ENCODE measurements around the gene EXOC3L4. TPM values are rescaled to one million over a fixed set of nuclear protein-coding genes. Genes with fewer than 3 reads are reported as not detected.
A peak's percentile ranks its signal among the peaks of the same experiment; 100 is the strongest.

The EXOC3L4 gene
- total RNA-seq, 1 donor from 2014 or later, result not detected

GRCh38 chr14:103123634-103124500 lies 29.3 kb downstream of the EXOC3L4 start:
- ChIA-PET POLR2A (interaction anchor here (0.6 kb wide), 1 partner anchor 119 kb away, joined by 3 read pairs; no protein-coding TSS in a partner anchor), CTCF (no interaction called here)
- H3K27me3 Mint-ChIP-seq, result peaks cover 24% of the 10 kb centered on the region
- intact Hi-C loops (cut with micrococcal nuclease), result loop anchor here (2.0 kb wide), 1 partner anchor 19 kb away; no protein-coding TSS in a partner anchor
- no peak for DNase-seq
- H3K36me3 Mint-ChIP-seq (ENCODE audit: low read depth), result no peaks in the 10 kb centered on the region
- no peak for ATAC-seq (ENCODE audit: low read depth)
- no peaks in the 10 kb centered on the region for H3K9me3 Mint-ChIP-seq
- peaks cover 14% of the 10 kb centered on the region for H3K4me1 Mint-ChIP-seq
- TF ChIP-seq, protein P1, sequence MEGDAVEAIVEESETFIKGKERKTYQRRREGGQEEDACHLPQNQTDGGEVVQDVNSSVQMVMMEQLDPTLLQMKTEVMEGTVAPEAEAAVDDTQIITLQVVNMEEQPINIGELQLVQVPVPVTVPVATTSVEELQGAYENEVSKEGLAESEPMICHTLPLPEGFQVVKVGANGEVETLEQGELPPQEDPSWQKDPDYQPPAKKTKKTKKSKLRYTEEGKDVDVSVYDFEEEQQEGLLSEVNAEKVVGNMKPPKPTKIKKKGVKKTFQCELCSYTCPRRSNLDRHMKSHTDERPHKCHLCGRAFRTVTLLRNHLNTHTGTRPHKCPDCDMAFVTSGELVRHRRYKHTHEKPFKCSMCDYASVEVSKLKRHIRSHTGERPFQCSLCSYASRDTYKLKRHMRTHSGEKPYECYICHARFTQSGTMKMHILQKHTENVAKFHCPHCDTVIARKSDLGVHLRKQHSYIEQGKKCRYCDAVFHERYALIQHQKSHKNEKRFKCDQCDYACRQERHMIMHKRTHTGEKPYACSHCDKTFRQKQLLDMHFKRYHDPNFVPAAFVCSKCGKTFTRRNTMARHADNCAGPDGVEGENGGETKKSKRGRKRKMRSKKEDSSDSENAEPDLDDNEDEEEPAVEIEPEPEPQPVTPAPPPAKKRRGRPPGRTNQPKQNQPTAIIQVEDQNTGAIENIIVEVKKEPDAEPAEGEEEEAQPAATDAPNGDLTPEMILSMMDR (IDR thresholded peaks at IDR 0.05), result no peak
- H3K4me3 Mint-ChIP-seq, result peak overlapping the region; percentile 38
- no peak overlapping the region for H3K27ac Mint-ChIP-seq

DNA sequence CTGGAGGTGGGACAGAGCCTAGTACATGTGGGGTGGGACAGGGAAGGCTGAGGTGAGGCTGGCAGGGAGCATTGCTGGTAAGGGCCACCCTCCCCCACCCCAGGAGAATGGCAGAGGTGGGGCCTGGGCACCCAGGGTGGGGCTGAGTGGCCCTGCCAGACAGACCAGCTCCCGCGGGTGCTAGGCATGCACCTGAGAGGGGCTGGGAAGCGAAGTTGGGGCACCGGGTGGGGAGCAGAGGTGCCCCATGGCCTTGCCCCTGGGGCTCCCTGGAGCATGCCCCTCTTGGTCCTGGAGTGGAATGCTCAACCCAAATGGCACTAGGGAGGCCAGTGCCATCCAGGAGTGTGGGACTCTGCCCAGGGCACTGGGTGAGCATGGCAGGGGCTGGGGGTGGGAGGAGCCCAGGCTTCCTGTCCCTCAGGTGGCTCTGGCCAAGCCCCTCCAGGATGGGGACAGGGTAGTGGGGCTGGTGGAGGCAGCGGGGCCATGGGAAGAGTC lies 30.0 kb downstream of the EXOC3L4 start:
- CTCF ChIA-PET, result no interaction called here
- H3K4me3 Mint-ChIP-seq, result no peak overlapping the region
- no peaks in the 10 kb centered on the region for H3K36me3 Mint-ChIP-seq (ENCODE audit: low read depth)
- H3K9me3 Mint-ChIP-seq, result no peaks in the 10 kb centered on the region
- POLR2A ChIA-PET, result no interaction called here
- ATAC-seq (ENCODE audit: low read depth), result no peak
- H3K4me1 Mint-ChIP-seq, result peaks cover 14% of the 10 kb centered on the region
- intact Hi-C loops (cut with micrococcal nuclease), result no loop called here
- no peak for DNase-seq
- H3K27ac Mint-ChIP-seq, result no peak overlapping the region
- TF ChIP-seq, protein P1 (IDR thresholded peaks at IDR 0.05), result no peak
- peaks cover 24% of the 10 kb centered on the region for H3K27me3 Mint-ChIP-seq

DNA sequence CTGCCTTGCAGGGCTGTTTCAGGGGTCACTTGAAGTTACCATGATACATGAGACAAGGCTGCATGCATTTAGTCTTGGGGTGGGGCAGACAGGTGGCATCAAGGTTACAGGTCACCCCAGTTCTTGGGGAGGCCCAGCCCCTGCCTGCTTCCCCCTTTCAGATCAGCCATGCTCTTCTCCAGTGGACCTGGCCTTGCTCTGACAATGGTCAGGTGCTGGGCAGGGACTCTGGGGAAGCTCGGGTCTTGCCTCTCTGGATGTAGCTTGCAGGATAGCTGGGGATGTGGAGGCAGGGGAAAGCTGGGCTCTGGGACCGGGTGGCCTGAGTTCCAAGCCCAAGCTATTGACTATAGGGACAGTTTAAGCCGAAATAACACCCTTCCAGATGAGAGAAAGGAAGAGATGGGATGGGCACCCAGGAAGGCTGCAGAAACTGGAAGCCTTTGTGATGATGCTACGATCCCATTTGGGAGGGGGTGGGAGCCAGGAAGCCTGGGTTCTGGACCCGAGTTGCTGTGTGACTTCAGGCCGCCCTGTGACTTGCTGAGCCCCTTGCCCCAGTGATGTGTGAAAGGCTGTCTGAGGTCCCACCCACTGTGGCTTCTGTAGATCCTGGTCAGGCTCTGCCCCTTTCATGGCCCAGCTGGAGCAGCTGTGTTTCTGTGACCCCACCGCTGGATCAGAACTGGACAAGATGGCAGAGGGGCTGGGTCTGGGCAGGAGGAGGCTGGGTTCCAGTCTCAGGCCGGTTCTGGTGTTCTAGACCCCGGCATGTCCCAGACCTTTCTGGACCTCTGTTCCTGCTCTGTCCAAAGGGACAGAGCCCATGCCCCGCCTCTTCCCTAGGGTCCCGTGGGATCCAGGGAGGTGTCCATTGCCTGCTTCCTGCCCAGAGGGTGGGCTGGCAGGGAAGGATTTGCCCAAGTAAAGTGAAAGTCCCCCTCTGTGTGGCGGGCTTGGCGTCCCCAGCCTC lies 30.9 kb downstream of the EXOC3L4 start:
- Mint-ChIP-seq H3K27me3 (peaks cover 25% of the 10 kb centered on the region), H3K4me1 (peaks cover 14% of the 10 kb centered on the region), H3K4me3 (no peak overlapping the region), H3K27ac (no peak overlapping the region), H3K36me3 (ENCODE audit: low read depth) (no peaks in the 10 kb centered on the region), H3K9me3 (no peaks in the 10 kb centered on the region)
- ATAC-seq (ENCODE audit: low read depth), result no peak
- ChIA-PET CTCF (no interaction called here), POLR2A (no interaction called here)
- intact Hi-C loops (cut with micrococcal nuclease), result no loop called here
- TF ChIP-seq, protein P1 (IDR thresholded peaks at IDR 0.05), result no peak
- DNase-seq, result no peak

DNA sequence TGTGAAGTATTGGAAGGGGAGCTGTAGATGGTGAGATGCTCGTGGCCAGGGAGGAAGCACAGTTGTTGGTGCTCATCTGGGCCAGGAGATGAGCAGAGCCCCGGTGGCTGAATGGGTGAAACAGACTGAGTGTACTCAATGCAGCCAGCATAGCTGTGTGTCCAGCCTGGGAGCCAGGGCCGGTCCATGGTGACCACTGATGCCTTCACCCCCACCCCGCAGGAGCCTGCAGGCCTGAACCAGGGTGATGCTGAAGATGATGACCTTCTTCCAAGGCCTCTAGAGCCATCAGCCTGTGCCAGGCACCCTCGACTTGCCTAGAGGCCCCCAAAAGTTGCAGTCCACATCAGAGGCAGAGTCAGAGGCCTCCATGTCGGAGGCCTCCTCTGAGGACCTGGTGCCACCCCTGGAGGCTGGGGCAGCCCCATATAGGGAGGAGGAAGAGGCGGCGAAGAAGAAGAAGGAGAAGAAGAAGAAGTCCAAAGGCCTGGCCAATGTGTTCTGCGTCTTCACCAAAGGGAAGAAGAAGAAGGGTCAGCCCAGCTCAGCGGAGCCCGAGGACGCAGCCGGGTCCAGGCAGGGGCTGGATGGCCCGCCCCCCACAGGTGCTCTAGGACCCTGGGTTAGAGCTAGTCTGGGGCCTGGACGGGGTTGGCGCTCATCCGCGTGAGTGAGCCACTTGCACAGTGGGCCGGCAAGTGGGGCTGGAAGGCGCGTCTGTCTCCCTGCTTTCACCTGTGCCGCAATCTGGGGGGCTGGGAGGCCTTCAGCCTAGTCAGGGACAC lies 31.8 kb downstream of the EXOC3L4 start:
- TF ChIP-seq, protein P1 (IDR thresholded peaks at IDR 0.05), result no peak
- ChIA-PET POLR2A (no interaction called here), CTCF (no interaction called here)
- Mint-ChIP-seq H3K4me1 (peaks cover 14% of the 10 kb centered on the region), H3K9me3 (no peaks in the 10 kb centered on the region), H3K27me3 (peaks cover 21% of the 10 kb centered on the region), H3K4me3 (no peak overlapping the region), H3K36me3 (ENCODE audit: low read depth) (no peaks in the 10 kb centered on the region), H3K27ac (no peak overlapping the region)
- intact Hi-C loops (cut with micrococcal nuclease), result no loop called here
- no peak for DNase-seq
- no peak for ATAC-seq (ENCODE audit: low read depth)
